PC-9 (cell line): ENCODE results near the gene ASIC3.

Experiments
- EZH2 ChIP-seq: fragments of 200-600 bp; sonication (generic); IDR thresholded peaks from 2 replicates; pipeline ENCODE4 v1.8.0; 2017; ENCODE audit warnings: antibody characterized with exemption, low read depth
- TF ChIP-seq, protein P1 (sequence below): fragments of 200-600 bp; sonication (generic); conservative IDR thresholded peaks from 2 replicates; pipeline ENCODE4 v1.6.1; 2017; ENCODE audit warnings: mixed run types, antibody characterized with exemption, mild to moderate bottlenecking, moderate library complexity

- TF ChIP-seq, protein P1, sequence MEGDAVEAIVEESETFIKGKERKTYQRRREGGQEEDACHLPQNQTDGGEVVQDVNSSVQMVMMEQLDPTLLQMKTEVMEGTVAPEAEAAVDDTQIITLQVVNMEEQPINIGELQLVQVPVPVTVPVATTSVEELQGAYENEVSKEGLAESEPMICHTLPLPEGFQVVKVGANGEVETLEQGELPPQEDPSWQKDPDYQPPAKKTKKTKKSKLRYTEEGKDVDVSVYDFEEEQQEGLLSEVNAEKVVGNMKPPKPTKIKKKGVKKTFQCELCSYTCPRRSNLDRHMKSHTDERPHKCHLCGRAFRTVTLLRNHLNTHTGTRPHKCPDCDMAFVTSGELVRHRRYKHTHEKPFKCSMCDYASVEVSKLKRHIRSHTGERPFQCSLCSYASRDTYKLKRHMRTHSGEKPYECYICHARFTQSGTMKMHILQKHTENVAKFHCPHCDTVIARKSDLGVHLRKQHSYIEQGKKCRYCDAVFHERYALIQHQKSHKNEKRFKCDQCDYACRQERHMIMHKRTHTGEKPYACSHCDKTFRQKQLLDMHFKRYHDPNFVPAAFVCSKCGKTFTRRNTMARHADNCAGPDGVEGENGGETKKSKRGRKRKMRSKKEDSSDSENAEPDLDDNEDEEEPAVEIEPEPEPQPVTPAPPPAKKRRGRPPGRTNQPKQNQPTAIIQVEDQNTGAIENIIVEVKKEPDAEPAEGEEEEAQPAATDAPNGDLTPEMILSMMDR = no peak
- TF ChIP-seq EZH2 = no peak
Observed at GRCh38 chr7:151024435-151025056, 23.8 kb upstream of the ASIC3 start, which contains the start of gene ATG9B.
